Measurements from ENCODE around the gene NR2E3. TPM values are rescaled to one million over a fixed set of nuclear protein-coding genes. Genes with fewer than 3 reads are reported as not detected.

NR2E3 gene
- polyA plus RNA-seq, 1 donor from 2014 or later, result not detected

- no peak overlapping the region for H3K4me2 ChIP-seq (ENCODE audit: low read length)
- no peaks in the 10 kb centered on the region for H3K9me2 ChIP-seq (ENCODE audit: insufficient read depth, low read length)
- H4K20me1 ChIP-seq (ENCODE audit: insufficient read depth), result no peaks in the 10 kb centered on the region
- H2AFZ ChIP-seq (ENCODE audit: low read depth, low read length), result no peak overlapping the region
- H3K27ac ChIP-seq (ENCODE audit: low read length), result no peak overlapping the region
- no peak overlapping the region for H3K9ac ChIP-seq (ENCODE audit: low read length)
- H3K36me3 ChIP-seq (ENCODE audit: insufficient read depth, low read length), result no peaks in the 10 kb centered on the region
- no peak for TF ChIP-seq SMC3 (conservative IDR thresholded peaks at IDR 0.05; ENCODE audit: poor library complexity)
- TF ChIP-seq EZH2 (IDR thresholded peaks at IDR 0.05; ENCODE audit: borderline replicate concordance, insufficient read depth, low read length, poor library complexity, severe bottlenecking), result no peak
- no peak for TF ChIP-seq TAF1 (IDR thresholded peaks at IDR 0.05; ENCODE audit: low read depth)
- TF ChIP-seq CTCF (IDR thresholded peaks at IDR 0.05; ENCODE audit: poor library complexity, severe bottlenecking), result no peak
- TF ChIP-seq EP300 (conservative IDR thresholded peaks at IDR 0.05; ENCODE audit: poor library complexity, severe bottlenecking), result no peak
- no peak for TF ChIP-seq MXI1 (conservative IDR thresholded peaks at IDR 0.05; ENCODE audit: poor library complexity, severe bottlenecking)
- no peak for TF ChIP-seq POLR2AphosphoS5 (IDR thresholded peaks at IDR 0.05)
- no peak for TF ChIP-seq RAD21 (conservative IDR thresholded peaks at IDR 0.05)
- no peak for TF ChIP-seq REST (IDR thresholded peaks at IDR 0.05; ENCODE audit: borderline replicate concordance)
- H3K79me2 ChIP-seq (replicated peaks; ENCODE audit: insufficient read depth, low read length), result no peaks in the 10 kb centered on the region
- H3K9me3 ChIP-seq (ENCODE audit: low read length), result no peaks in the 10 kb centered on the region
- H3K27me3 ChIP-seq (ENCODE audit: insufficient read depth, low read depth, low read length), result no peaks in the 10 kb centered on the region
- no peaks in the 10 kb centered on the region for H3F3A ChIP-seq (ENCODE audit: insufficient read depth, low read length, poor library complexity, severe bottlenecking)
- no peak overlapping the region for H3K4me3 ChIP-seq (ENCODE audit: low read length)
Observed at GRCh38 chr15:71776304-71776703, 34.0 kb upstream of the NR2E3 start.

- TF ChIP-seq POLR2AphosphoS5 (IDR thresholded peaks at IDR 0.05), result no peak
- no peak for TF ChIP-seq SMC3 (conservative IDR thresholded peaks at IDR 0.05; ENCODE audit: poor library complexity)
- no peak for TF ChIP-seq CTCF (IDR thresholded peaks at IDR 0.05; ENCODE audit: poor library complexity, severe bottlenecking)
- no peak for TF ChIP-seq RAD21 (conservative IDR thresholded peaks at IDR 0.05)
- no peak for TF ChIP-seq REST (IDR thresholded peaks at IDR 0.05; ENCODE audit: borderline replicate concordance)
- no peak for TF ChIP-seq EP300 (conservative IDR thresholded peaks at IDR 0.05; ENCODE audit: poor library complexity, severe bottlenecking)
- TF ChIP-seq TAF1 (IDR thresholded peaks at IDR 0.05; ENCODE audit: low read depth), result no peak
- no peak for TF ChIP-seq MXI1 (conservative IDR thresholded peaks at IDR 0.05; ENCODE audit: poor library complexity, severe bottlenecking)
- TF ChIP-seq EZH2 (IDR thresholded peaks at IDR 0.05; ENCODE audit: borderline replicate concordance, insufficient read depth, low read length, poor library complexity, severe bottlenecking), result no peak
Observed at GRCh38 chr15:71777216-71777943, 33.0 kb upstream of the NR2E3 start.

More at GRCh38 chr15:71777216-71777943, 33.0 kb upstream of the NR2E3 start:
- H3K27me3 ChIP-seq (ENCODE audit: insufficient read depth, low read depth, low read length), result no peaks in the 10 kb centered on the region
- no peaks in the 10 kb centered on the region for H3K79me2 ChIP-seq (replicated peaks; ENCODE audit: insufficient read depth, low read length)
- no peak overlapping the region for H3K9ac ChIP-seq (ENCODE audit: low read length)
- H3F3A ChIP-seq (ENCODE audit: insufficient read depth, low read length, poor library complexity, severe bottlenecking), result no peaks in the 10 kb centered on the region
- no peaks in the 10 kb centered on the region for H3K9me3 ChIP-seq (ENCODE audit: low read length)
- H4K20me1 ChIP-seq (ENCODE audit: insufficient read depth), result no peaks in the 10 kb centered on the region
- H3K4me2 ChIP-seq (ENCODE audit: low read length), result no peak overlapping the region
- no peak overlapping the region for H2AFZ ChIP-seq (ENCODE audit: low read depth, low read length)
- no peak overlapping the region for H3K4me3 ChIP-seq (ENCODE audit: low read length)
- no peaks in the 10 kb centered on the region for H3K36me3 ChIP-seq (ENCODE audit: insufficient read depth, low read length)
- no peaks in the 10 kb centered on the region for H3K9me2 ChIP-seq (ENCODE audit: insufficient read depth, low read length)
- H3K27ac ChIP-seq (ENCODE audit: low read length), result no peak overlapping the region
